DLD1 (cell line): ENCODE measurements around the gene FRMPD2.
"Not testable (repeated sequence)": the region's sequence is repeated elsewhere in the genome, so short reads cannot be mapped to it uniquely, and the experiment has no call there.

Source experiments
- in situ Hi-C: cut with HindIII; loops from 2 replicates; pipeline ENCODE4 v1.10.0; 2017; ENCODE audit warnings: low sequenced_read_pairs

The FRMPD2 gene

GRCh38 chr10:48233559-48234005, 40.9 kb downstream of the FRMPD2 start:
- in situ Hi-C loops, result no loop called here

- in situ Hi-C loops, result no loop called here
Measured at GRCh38 chr10:48232717-48233447, 41.6 kb downstream of the FRMPD2 start.

- in situ Hi-C loops, result no loop called here
Measured at GRCh38 chr10:48231699-48232315, 42.7 kb downstream of the FRMPD2 start.

- in situ Hi-C loops, result no loop called here
Measured at GRCh38 chr10:48231178-48231577, 43.3 kb downstream of the FRMPD2 start.

- in situ Hi-C loops, result no loop called here
Measured at GRCh38 chr10:48227213-48227612, 47.3 kb downstream of the FRMPD2 start.

GRCh38 chr10:48224979-48225560, 49.4 kb downstream of the FRMPD2 start:
- in situ Hi-C loops, result no loop called here

- in situ Hi-C loops, result no loop called here
Measured at GRCh38 chr10:48224296-48224695, 50.2 kb downstream of the FRMPD2 start.

- in situ Hi-C loops, result no loop called here
Measured at GRCh38 chr10:48221814-48222213, 52.7 kb downstream of the FRMPD2 start.

GRCh38 chr10:48221031-48221430, 53.5 kb downstream of the FRMPD2 start:
- in situ Hi-C loops, result not testable (repeated sequence)

GRCh38 chr10:48219194-48219593, 55.3 kb downstream of the FRMPD2 start:
- in situ Hi-C loops, result no loop called here

GRCh38 chr10:48216744-48217143, 57.8 kb downstream of the FRMPD2 start:
- in situ Hi-C loops, result no loop called here

GRCh38 chr10:48216204-48216505, 58.3 kb downstream of the FRMPD2 start:
- in situ Hi-C loops, result no loop called here

GRCh38 chr10:48215486-48216203, 58.9 kb downstream of the FRMPD2 start:
- in situ Hi-C loops, result no loop called here

- in situ Hi-C loops, result no loop called here
Measured at GRCh38 chr10:48214716-48215485, 59.6 kb downstream of the FRMPD2 start.

GRCh38 chr10:48213047-48213446, 61.4 kb downstream of the FRMPD2 start:
- in situ Hi-C loops, result no loop called here

- in situ Hi-C loops, result no loop called here
Measured at GRCh38 chr10:48211777-48212176, 62.7 kb downstream of the FRMPD2 start.

- in situ Hi-C loops, result no loop called here
Measured at GRCh38 chr10:48210966-48211365, 63.5 kb downstream of the FRMPD2 start.

GRCh38 chr10:48210391-48210790, 64.1 kb downstream of the FRMPD2 start:
- in situ Hi-C loops, result no loop called here

- in situ Hi-C loops, result no loop called here
Measured at GRCh38 chr10:48209241-48209640, 65.3 kb downstream of the FRMPD2 start.

GRCh38 chr10:48207853-48208252, 66.6 kb downstream of the FRMPD2 start:
- in situ Hi-C loops, result no loop called here
